Measurements from ENCODE around the gene GPRC5A. TPM values are rescaled to one million over a fixed set of nuclear protein-coding genes. Genes with fewer than 3 reads are reported as not detected.

Gene GPRC5A
- total and polyA plus RNA-seq, 10 of the 15 experiments (the other 5 are each of a cell fraction or from before 2014, with no cell fraction given) = 0.10 to 2.8 (median 1.1) TPM

DNA sequence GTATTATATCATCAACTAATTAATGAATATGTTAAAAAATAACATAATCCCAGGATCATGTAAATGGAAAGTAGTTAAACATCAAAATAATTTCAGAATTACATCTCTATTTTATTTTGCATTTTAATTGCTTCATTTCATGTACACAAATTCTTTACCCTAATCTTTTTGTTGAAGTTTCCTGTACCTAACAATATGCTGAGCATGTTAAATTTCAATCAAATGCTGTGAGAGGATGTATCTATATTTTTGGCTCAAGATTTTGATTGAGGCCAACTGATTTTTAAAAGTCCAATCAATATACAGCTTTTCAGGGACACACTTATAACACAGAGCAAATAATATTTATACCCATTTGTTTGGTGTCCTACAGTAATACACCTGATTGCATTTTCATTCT lies 54.2 kb downstream of the GPRC5A start (continued):
- no peak for TF ChIP-seq NFIC (IDR thresholded peaks at IDR 0.05; ENCODE audit: low read depth, low read length)
- TF ChIP-seq NRF1 (conservative IDR thresholded peaks at IDR 0.05; ENCODE audit: low read depth, low read length) = no peak
- TF ChIP-seq USF2 (IDR thresholded peaks at IDR 0.05; ENCODE audit: borderline replicate concordance, low read depth, low read length) = no peak
- TF ChIP-seq MYB (IDR thresholded peaks at IDR 0.05; ENCODE audit: borderline replicate concordance, low read depth, low read length) = no peak

GRCh38 chr12:12946686-12947355 lies 55.5 kb downstream of the GPRC5A start:
- H3K4me2 ChIP-seq (ENCODE audit: control insufficient read depth, insufficient read depth) = no peak overlapping the region
- peaks cover 0 to 5% of the 10 kb centered on the region in 2 experiments; a peak in 2 of 4 replicates for H3K27me3 ChIP-seq (replicated peaks in 1 of 2; ENCODE audit: control insufficient read depth in 2 of 2, insufficient read depth in 2 of 2, low read length in 1 of 2)
- H4K20me1 ChIP-seq (ENCODE audit: control insufficient read depth, insufficient read depth) = no peaks in the 10 kb centered on the region
- no peak overlapping the region for H3K4me3 ChIP-seq
- FAIRE-seq (no peak), DNase-seq (ENCODE audit: low read depth, low spot score) (no peak), ATAC-seq (no peak)
- ChIA-PET RAD21 (ENCODE audit: unreplicated experiment) (no interaction called here), CTCF (no interaction called here), POLR2A (no interaction called here), SMC1A (ENCODE audit: uncharacterized antibody, unreplicated experiment) (interaction anchor here (0.8 kb wide), 1 partner anchor 308 kb away, joined by 3 read pairs; no protein-coding TSS in a partner anchor)
- BruUV-seq (replicated peaks) = no TSS peak
- no peaks in the 10 kb centered on the region for H3K4me1 ChIP-seq (ENCODE audit: control insufficient read depth, insufficient read depth, low read length)
- no peaks in the 10 kb centered on the region for H3K79me2 ChIP-seq (ENCODE audit: control insufficient read depth, insufficient read depth, low read length)
- intact Hi-C loops (cut with micrococcal nuclease; ENCODE audit: unreplicated experiment) (no loop called here), in situ Hi-C loops (cut with MboI) (no loop called here)
- WGBS (ENCODE audit: insufficient coverage, insufficient replicate concordance, low lambda C conversion rate, missing lambda C conversion rate) = 64% methylated on average over 7 of the region's 7 CpGs
- H3K27ac ChIP-seq (ENCODE audit: control insufficient read depth, insufficient read depth) = no peak overlapping the region
- H3K9me3 ChIP-seq (replicated peaks; ENCODE audit: control insufficient read depth, insufficient read depth, low read length) = no peaks in the 10 kb centered on the region
- no peak overlapping the region for H2AFZ ChIP-seq (ENCODE audit: control insufficient read depth, low read depth, low read length)
- no peak overlapping the region for H3K9ac ChIP-seq (ENCODE audit: control insufficient read depth, insufficient read depth, low read length)
- TF ChIP-seq CUX1 (IDR thresholded peaks at IDR 0.05; ENCODE audit: insufficient replicate concordance, low read depth, low read length) = no peak
- no peaks in the 10 kb centered on the region for H3K36me3 ChIP-seq (ENCODE audit: control insufficient read depth in 2 of 2, insufficient read depth in 2 of 2, low read length in 1 of 2)

Measured in GM12878 (cell line).